Superior temporal gyrus (tissue), 1 donor: ENCODE results near the gene MIEF2.

ENCODE experiments used
- DNase-seq: peaks from one replicate; pipeline ENCODE4 v3.0.0-alpha.2; 2016; ENCODE audit errors: extremely low spot score

MIEF2 gene

GRCh38 chr17:18256351-18256750 lies 4.1 kb upstream of the MIEF2 start:
- DNase-seq: no peak

GRCh38 chr17:18256776-18257175 lies 3.7 kb upstream of the MIEF2 start:
- DNase-seq: no peak

GRCh38 chr17:18257268-18257981 lies 3.0 kb upstream of the MIEF2 start:
- DNase-seq: no peak

GRCh38 chr17:18257982-18258355 lies 2.5 kb upstream of the MIEF2 start:
- peak; percentile 59 for DNase-seq

GRCh38 chr17:18258356-18259038 lies 2.0 kb upstream of the MIEF2 start, which contains the start of gene FLII:
FLII (minus strand) TSS chr17:18258738; CDS start chr17:18258690, 48 bp downstream.
- DNase-seq: peak; percentile 72

- no peak for DNase-seq
Observed at GRCh38 chr17:18259621-18260331, 686 bp upstream of the MIEF2 start.

- DNase-seq: no peak
Observed at GRCh38 chr17:18261146-18261515, 669 bp downstream of the MIEF2 start.

GRCh38 chr17:18261659-18262058 lies 1.2 kb downstream of the MIEF2 start:
- no peak for DNase-seq

- no peak for DNase-seq
Observed at GRCh38 chr17:18262111-18262510, 1.6 kb downstream of the MIEF2 start.

GRCh38 chr17:18262641-18263040 lies 2.2 kb downstream of the MIEF2 start:
- no peak for DNase-seq

GRCh38 chr17:18263885-18264682 lies 3.6 kb downstream of the MIEF2 start:
- no peak for DNase-seq

- DNase-seq: no peak
Observed at GRCh38 chr17:18267366-18267765, 6.9 kb downstream of the MIEF2 start.

- DNase-seq: no peak
Observed at GRCh38 chr17:18267927-18268711, 7.7 kb downstream of the MIEF2 start.

- no peak for DNase-seq
Observed at GRCh38 chr17:18270046-18270931, 9.8 kb downstream of the MIEF2 start.

GRCh38 chr17:18277076-18277475 lies 16.6 kb downstream of the MIEF2 start:
- DNase-seq: no peak

GRCh38 chr17:18278867-18279266 lies 18.4 kb downstream of the MIEF2 start:
- no peak for DNase-seq

- no peak for DNase-seq
Observed at GRCh38 chr17:18280249-18280648, 19.8 kb downstream of the MIEF2 start.

- DNase-seq: no peak
Observed at GRCh38 chr17:18280766-18281371, 20.4 kb downstream of the MIEF2 start.

- no peak for DNase-seq
Observed at GRCh38 chr17:18281788-18282187, 21.3 kb downstream of the MIEF2 start.

- DNase-seq: no peak
Observed at GRCh38 chr17:18285296-18285695, 24.8 kb downstream of the MIEF2 start.
